Measurements from ENCODE around the gene C1orf50. TPM values are rescaled to one million over a fixed set of nuclear protein-coding genes. Genes with fewer than 3 reads are reported as not detected.
A peak's percentile ranks its signal among the peaks of the same experiment; 100 is the strongest.
"Not testable (repeated sequence)": the region's sequence is repeated elsewhere in the genome, so short reads cannot be mapped to it uniquely, and the experiment has no call there.

Gene C1orf50
- total RNA-seq, 1 donor from 2014 or later: 8.7 TPM

DNA sequence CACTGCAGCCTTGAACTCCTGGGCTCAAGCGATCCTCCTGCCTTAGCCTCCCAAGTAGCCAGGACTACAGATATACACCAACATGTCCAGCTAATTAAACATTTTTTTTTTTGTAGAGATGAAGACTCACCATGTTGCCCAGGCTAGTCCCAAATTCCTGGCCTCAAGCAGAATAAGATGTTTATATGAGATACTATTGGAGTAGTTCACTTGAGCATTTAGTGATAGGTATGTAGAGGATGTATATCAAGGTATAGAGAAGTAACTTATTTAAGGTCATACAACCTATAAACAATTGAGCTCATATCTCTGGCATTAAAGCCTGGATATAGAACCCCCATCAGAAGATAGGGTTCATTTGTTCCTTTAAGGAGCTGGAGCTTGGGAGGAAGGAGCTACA is 13.1 kb downstream of the C1orf50 start:
- intact Hi-C loops (cut with DNase I): no loop called here
- ATAC-seq: no peak
- no peak for DNase-seq (ENCODE audit: missing footprints)

DNA sequence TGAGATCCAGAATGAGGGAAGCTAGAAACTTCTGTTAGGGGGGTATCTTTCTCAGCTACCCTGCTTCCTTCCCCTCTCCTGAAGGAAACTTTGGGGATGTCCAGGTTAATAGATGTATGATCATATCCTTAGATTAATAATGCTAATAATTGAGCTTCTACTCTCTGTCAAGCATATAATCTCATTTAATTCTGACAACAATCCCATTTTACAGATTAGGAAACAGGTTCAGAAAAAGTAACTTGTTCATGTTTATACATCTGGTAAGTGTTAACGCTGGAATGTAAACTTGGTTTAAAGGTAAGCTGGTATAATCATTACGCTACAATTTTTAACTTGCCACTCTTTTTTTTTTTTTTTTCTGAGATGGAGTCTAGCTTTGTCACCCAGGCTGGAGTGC is 16.0 kb downstream of the C1orf50 start:
- intact Hi-C loops (cut with DNase I): no loop called here
- ATAC-seq (no peak), DNase-seq (ENCODE audit: missing footprints) (no peak)

DNA sequence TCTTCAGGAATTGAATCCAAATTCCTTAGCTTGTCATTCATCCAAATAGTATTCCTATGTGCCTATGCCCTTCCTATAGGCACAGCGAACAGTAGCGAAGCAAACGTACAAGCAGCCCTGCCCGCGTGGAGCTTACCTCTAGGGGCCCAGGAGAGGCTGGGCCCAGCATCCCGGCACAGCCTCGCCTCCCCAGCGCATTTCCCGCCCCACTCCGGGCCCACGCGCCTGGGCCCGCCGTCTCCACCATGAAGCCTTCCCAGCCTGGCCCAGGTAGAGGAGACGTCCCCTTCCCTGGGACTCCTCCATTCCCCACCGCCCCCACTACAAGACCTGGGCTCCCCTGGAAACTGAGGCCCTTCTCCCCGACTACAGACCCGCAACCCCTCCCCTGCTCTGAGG is 17.5 kb downstream of the C1orf50 start:
- no peak for ATAC-seq
- intact Hi-C loops (cut with DNase I): no loop called here
- DNase-seq (ENCODE audit: missing footprints): no peak

DNA sequence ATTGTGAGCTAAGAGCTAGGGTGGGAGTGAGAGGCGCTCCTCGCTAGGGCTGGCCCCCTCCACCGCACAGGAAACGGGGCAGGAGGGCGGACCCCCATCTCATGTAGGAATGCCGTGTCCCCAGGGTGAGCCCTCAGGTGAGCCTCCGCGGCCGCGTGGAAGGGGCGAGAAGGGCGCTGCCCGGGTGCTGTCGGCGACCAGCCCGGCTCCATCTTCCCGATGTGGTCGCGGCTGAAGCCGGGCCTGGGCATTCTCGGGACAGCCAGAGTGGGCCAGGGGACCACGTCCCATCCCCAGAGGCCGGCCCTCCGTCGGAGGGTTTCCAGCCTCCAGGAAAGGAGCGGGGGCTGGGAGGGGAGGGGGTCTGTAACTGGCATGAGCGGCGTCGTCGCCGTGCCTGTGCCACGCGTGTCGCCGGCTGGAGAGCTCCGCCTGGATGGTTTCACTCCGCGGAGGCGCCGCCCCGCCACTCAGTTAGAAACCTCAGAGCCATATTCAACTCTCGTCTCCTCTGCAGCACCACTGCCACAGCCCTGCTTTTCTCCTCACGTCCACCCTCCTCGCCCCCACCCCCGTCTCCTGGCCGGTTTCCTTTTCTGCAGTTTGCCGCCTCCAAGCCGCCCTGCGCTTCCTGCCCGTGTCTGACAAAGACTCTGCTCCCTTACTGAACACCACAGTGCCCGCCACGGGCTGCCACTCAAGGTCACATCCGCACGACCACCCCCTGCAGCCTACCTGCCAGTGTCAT is 18.1 kb downstream of the C1orf50 start, which contains the start of gene TMEM269:
TSS of gene TMEM269 (plus strand) at position 46 of the 748 bp plus-strand sequence. CDS start 4,903 bp downstream, outside the sequence.
- peak; percentile 38 for ATAC-seq
- DNase-seq (ENCODE audit: missing footprints): peak; percentile 68
- intact Hi-C loops (cut with DNase I): no loop called here

DNA sequence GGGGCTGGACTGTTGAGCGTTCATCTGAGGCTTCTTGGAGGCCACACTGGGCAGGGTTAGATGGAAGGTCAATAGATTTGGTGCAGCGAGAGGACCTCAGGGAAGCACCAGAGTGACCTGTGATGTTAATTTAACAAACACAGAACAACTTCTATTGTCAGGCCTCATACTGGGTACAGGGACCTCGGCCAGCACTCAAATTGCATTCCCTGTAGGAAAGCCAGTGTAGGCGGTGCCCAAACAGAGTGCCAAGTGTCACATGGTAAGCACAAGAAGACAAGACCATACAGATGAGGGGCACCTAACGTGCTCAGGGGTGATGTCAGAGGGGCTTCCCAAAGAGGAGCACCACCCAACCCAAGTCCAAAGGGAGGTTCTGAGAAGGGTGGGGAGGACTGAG is 19.0 kb downstream of the C1orf50 start:
- intact Hi-C loops (cut with DNase I): no loop called here
- no peak for DNase-seq (ENCODE audit: missing footprints)
- peak; percentile 38 for ATAC-seq

DNA sequence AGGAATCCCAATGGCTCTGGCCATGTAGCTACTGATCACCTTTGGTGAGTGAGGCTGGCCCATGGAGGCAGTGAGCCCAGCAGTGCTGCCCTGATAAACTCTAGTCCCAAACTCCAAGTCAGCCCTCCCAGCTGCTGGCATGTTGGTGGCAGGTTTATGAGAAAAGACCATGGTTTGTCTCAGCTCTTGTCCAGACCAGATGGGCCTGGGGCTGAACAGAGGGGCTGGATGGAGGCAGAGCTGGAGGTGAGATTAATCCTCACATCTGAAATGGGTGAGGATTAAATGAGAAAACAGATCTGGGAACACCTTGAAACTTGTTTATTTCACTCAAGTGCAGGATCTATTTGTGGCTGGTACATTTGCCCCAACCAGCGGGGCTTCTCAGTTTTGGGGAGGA is 21.0 kb downstream of the C1orf50 start:
- DNase-seq (ENCODE audit: missing footprints): no peak
- intact Hi-C loops (cut with DNase I): no loop called here
- ATAC-seq: no peak

DNA sequence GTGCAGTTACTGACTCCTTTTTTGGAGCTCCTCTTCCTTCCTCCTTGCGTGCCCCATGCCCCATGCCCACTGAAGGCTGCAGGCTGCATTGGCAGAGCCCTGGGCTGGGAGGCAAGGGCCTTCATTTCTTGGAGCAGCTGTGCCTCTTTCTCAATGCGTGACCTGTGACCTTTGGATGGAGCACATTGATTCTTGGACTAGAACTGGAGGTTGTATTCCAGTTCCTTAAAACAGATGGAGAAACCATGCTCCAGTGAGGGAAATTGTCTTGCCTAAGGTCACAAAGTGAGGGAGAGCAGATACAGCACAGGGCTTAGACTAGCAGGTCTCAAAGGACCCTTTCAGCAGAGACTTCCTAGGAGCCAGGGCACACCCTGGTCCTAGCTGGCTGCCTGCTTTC is 26.8 kb downstream of the C1orf50 start:
- DNase-seq (ENCODE audit: missing footprints) (no peak), ATAC-seq (peak; percentile 37)
- intact Hi-C loops (cut with DNase I): no loop called here

DNA sequence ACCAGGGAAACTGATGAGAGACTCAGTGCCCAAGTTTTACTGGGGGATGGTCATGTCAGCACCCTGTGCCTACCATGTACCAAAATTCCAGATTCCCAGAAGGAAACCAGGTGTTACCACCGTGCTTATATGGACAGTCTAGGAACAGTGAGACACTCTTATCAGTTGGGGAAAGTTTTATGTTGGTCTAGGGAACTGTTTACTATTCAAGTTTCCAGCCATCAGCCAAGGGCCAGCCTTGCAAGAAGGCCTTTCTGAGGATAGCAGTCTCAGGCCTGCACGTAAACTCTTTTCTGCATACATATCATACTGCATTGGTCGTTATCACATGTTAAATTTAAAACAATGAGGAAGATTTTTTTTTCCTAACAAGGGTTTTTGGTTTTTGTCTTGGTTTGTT is 30.4 kb downstream of the C1orf50 start:
- intact Hi-C loops (cut with DNase I): no loop called here
- DNase-seq (ENCODE audit: missing footprints) (no peak), ATAC-seq (no peak)

DNA sequence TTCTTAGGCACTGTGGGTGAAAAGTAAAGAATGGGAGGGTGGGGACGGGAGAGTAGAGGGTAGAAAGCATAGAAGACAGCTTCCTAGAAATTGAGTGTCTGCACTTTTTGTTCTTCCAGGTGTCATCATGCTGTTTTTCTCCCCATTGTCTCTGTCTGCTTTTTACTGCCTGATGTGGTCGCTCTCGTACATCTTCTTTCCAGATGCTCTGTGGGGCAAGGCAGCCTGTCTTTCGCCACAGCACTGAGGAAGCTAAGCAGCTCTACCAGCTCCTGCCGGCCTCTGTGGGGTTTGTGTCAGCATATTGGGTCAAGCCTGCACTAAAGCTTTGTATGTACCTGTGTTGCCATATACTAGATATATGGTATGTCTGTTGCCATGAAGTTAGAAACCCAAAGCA is 30.9 kb downstream of the C1orf50 start:
- intact Hi-C loops (cut with DNase I): no loop called here
- DNase-seq (ENCODE audit: missing footprints): no peak
- ATAC-seq: no peak

DNA sequence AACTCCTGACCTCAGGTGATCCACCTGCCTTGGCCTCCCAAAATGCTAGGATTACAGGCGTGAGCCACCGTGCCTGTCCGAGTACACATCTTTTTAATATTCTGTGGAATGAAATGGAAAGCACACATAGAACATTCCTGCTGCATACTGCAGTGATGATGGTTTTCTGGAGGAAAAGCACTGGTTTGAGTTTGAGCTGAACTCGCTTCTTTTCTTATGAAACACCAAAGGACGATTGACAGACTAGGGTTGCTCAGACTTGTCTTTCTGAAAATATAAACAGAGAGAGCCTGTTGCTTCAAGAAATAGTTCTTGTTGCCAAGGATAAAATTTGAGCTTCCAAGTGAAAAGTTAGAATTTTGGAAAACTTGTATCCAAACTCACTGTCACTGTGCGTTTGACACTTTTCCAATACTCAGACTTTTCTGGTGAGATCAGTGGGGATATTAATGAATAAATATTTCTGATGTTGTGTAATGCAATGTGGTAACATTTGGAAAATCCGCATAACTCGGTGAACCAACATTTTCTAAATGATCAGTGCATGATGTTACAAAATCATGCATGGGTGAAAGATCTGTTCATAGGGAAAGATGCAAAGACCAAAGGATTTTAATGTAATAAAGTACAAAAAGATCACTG is 34.9 kb downstream of the C1orf50 start:
- ATAC-seq: no peak
- intact Hi-C loops (cut with DNase I): no loop called here
- no peak for DNase-seq (ENCODE audit: missing footprints)

DNA sequence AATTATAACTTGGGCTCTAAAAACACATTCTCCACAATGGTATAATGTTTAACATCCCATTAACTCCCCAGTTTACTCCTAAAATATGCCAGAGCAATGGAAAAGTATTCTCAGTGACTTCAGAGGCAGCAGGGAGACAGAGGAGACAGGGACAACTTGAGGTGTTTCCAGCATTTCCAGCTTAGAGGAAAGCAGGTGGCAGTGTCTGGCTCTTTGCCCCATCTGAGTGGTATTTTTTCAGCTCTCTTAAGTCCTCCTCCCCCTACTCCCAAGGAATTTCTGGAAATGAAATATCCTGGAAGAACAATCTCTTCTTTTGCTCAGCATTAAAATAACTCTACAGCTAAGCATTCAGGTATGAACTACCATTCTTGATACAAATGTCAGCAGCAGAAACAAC is 39.1 kb downstream of the C1orf50 start:
- ATAC-seq (no peak), DNase-seq (ENCODE audit: missing footprints) (no peak)
- intact Hi-C loops (cut with DNase I): no loop called here

DNA sequence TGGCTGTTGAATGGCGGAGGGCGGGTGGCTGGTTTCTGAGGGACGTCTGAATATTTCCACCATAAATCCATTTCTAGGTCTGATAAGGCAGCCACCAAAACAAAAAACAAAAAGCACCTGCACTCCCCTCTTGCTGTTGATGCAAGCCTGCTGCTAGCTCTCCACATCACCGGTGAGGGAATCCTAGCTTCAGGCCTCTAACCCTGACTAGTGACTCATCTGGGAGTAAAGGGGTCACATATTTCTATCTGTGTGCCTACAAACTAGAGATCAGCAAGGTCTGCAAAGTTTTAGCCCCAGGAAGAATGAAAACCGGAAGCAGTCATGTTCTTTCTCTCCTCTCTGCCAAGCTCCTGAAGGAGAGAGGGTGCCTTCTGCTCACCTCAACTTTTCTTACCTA is 39.5 kb downstream of the C1orf50 start:
- ATAC-seq (no peak), DNase-seq (ENCODE audit: missing footprints) (no peak)
- intact Hi-C loops (cut with DNase I): no loop called here

DNA sequence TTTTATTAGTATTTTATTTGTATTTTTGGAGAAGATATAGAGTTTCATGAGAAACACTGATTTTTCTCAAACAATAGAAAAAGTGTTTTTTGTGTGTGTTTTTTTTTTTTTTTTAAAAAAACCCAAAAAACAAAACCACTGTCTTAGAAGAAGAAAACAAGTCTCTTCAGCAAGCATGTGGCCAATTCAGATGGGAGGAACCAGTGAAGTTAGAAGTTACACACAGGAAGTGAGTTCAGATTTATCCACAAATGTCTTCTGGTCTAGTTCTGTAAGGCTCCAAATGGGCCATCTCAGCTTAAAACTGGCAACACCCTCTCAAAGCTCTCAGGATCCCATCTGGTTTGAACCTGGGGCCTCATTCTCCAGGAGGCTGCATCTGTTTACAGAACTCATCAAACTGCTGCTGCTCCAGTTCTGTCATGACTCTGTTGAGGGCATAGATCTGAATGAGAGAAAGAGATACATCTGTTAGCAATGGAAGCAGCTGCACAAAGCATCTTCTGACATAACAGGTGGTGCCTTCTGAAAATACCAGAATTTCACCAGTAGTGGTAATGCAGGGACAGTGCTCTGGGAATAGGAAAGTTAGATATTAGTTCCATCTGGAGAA is 40.1 kb downstream of the C1orf50 start:
- no peak for ATAC-seq
- intact Hi-C loops (cut with DNase I): no loop called here
- no peak for DNase-seq (ENCODE audit: missing footprints)

DNA sequence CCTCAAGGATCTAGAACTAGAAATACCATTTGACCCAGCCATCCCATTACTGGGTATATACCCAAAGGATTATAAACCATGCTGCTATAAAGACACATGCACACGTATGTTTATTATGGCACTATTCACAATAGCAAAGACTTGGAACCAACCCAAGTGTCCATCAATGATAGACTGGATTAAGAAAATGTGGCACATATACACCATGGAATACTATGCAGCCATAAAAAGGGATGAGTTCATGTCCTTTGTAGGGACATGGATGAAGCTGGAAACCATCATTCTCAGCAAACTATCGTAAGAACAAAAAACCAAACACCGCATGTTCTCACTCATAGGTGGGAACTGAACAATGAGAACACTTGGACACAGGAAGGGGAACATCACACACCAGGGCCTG is 47.8 kb downstream of the C1orf50 start:
- intact Hi-C loops (cut with DNase I); ATAC-seq; DNase-seq (ENCODE audit: missing footprints): not testable (repeated sequence)

DNA sequence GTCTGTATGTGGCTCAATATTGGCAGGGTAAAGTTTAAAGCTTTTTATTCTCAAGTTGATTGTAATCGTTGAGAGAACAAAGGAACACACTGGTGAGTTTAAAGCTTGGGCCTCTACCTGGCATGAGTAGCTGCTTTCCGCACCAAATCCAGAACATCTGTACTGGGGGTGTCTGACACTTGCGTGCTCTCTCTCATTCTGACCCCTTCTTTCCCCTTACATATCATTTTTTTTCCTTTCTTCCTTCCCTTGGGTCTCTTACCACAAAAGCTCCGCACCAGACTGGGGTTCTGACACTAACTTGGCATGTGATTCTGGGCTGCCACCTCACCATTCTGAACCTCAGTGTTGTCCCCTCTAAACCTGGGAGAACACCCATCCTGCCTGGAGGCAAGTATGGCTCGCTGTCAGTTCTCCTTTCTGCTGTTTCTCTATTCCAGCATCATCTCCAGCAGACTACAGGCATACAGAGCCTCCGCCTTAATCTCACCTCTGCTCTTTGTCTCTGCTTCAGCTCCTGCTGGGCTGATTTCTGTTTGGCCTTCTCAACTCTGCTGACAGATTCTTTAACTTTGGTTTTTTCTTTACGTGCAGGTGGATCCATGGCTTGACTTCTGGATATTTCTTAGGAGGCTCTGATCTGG is 49.0 kb downstream of the C1orf50 start:
- no peak for DNase-seq (ENCODE audit: missing footprints)
- ATAC-seq: no peak
- intact Hi-C loops (cut with DNase I): loop anchor here (2.0 kb wide), 1 partner anchor 49 kb away; the partner anchor contains the start of genes C1orf50 and P3H1

DNA sequence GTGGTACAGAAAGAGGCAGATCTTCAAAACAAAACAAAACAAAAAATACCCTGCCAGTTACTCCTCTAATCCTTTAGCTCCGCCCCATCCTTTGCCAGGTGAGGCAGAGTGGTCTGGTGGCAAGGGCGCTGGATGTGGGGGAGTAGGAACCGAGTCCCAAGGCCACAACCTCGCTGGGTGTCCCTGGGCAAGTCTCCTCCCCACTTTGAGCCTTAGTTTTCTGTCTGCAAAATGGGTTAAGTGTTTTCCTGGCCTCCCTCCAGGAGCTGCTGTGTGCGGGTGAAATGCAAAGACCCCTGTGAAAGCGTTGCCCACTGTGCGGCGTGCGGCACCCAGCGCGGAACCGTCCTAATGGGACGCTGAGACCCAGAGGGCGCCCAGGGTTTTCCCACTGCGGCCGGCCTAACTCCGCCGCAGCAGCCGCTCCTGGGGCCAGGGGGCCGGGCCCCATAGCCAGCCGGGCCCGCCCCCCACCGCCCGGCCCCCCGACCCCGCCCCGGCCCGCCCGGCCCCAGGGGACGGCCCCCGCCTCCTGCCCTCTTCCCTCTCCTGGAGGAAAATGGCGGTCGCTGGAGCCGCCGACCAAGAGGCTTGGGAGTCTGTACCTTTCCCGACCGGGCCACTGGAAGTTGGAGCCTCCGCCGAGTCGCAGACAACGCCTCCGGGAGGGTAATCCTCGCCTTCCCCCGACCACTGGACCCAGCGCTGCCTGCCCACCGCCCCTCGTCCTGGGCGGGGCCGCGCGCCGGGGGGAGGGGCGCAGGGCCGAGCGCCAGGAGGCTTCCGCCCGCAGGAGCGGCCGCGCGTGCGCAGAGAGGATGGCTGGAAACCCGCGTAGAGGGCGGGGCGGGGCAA is 49.8 kb downstream of the C1orf50 start, which contains the start of the genes ERMAP and SVBP:
TSS of gene ERMAP (plus strand) at position 538 of the 855 bp plus-strand sequence. CDS start 13,327 bp downstream, outside the sequence.
TSS of gene SVBP (minus strand) at position 813 of the 855 bp plus-strand sequence. CDS start 853 bp downstream, outside the sequence.
- intact Hi-C loops (cut with DNase I): loop anchor here (2.0 kb wide), 1 partner anchor 50 kb away; the partner anchor contains the start of genes C1orf50 and P3H1
- ATAC-seq (peak; percentile 99), DNase-seq (ENCODE audit: missing footprints) (peak; percentile 97)

DNA sequence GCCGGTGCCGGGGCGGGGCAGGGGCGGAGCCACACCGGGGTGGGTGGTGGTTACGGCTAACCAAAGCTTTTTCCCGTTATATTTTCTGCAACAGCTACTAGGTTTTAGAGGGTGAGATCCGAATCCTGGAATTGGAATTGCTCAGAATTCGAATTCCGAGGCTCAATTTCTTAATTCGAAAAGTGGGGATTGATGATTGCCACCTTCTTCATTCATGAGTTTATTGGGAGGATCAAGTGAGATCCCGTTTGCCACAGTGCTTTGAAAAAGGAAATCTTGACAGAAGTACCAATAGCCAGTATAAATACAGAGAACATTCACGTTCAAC is 50.4 kb downstream of the C1orf50 start:
- DNase-seq (ENCODE audit: missing footprints) (no peak), ATAC-seq (no peak)
- intact Hi-C loops (cut with DNase I): loop anchor here (2.0 kb wide), 1 partner anchor 51 kb away; the partner anchor contains the start of genes C1orf50 and P3H1

DNA sequence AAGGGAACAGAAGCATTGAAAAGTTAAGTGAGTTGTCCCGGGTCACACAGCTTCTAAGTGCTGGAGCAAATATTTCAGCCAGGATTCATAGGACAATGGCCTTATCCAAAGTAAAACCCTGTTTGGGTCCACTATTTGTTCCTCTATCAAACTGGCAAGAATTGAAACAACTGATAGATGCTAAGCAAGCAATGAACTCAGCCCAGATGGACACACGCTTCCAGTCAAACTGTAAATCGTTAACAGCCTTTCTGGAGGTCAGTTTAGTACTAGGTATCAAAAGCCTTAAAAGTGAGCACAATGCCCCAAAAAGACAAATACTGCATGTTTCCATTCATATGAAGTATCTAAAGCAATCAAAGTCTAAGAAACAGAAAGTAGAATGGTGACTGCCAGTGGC is 50.9 kb downstream of the C1orf50 start:
- intact Hi-C loops (cut with DNase I): loop anchor here (2.0 kb wide), 1 partner anchor 51 kb away; the partner anchor contains the start of genes C1orf50 and P3H1
- ATAC-seq (no peak), DNase-seq (ENCODE audit: missing footprints) (no peak)

Data from Right ventricle myocardium inferior (tissue), 1 donor.